ENCODE results near the gene VIPR1.

DNA sequence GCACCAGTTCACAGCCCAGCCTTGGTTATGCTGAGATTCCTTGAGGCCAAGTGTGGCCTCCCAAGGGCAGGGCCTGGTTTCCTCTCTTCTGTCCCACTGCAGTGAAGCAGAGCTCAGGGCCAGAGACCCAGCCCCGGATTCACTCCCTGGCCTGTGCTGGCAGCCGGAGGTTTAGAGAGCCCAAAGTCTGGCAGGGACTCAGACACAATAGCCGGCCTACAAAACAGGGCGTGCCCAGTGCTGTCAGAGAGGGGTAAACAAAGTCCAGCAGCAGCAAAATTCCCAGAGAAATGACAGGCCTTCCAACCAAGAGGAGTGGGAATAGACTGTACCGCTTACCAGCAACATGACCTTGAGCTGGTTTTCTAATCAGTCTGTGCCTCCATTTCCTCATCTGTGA is 14.0 kb downstream of the VIPR1 start:
- no peak for TF ChIP-seq POLR2AphosphoS5 (IDR thresholded peaks at IDR 0.05; ENCODE audit: low read depth, low read length)
- TF ChIP-seq TAF1 (IDR thresholded peaks at IDR 0.05; ENCODE audit: borderline replicate concordance, insufficient read depth, low read length), result no peak
